Esophagus (tissue), 2 donors: ENCODE results near the gene ISCA1. TPM values are rescaled to one million over a fixed set of nuclear protein-coding genes. Genes with fewer than 3 reads are reported as not detected.
"Not testable (repeated sequence)": the region's sequence is repeated elsewhere in the genome, so short reads cannot be mapped to it uniquely, and the experiment has no call there.

Experiments used
- H3K27ac ChIP-seq, 2 donors: one replicate each; pipeline ENCODE4 v1.5.1; 2013; ENCODE audit warnings: low read depth in 2 of 2, mild to moderate bottlenecking in 2 of 2, inconsistent platforms in 1 of 2, low read length in 1 of 2, moderate library complexity in 1 of 2
- H3K27me3 ChIP-seq, 2 donors: one replicate each; pipeline ENCODE4 v1.6.1; 2013; ENCODE audit warnings: low read length in 2 of 2, control low read depth in 1 of 2, mild to moderate bottlenecking in 1 of 2; ENCODE audit not compliant: insufficient read depth in 2 of 2, control insufficient read depth in 1 of 2
- H3K36me3 ChIP-seq, 2 donors: one replicate each; pipeline ENCODE4 v1.6.1; 2013; ENCODE audit warnings: low read length in 1 of 2; ENCODE audit not compliant: control insufficient read depth in 2 of 2, insufficient read depth in 2 of 2
- H3K4me1 ChIP-seq, 2 donors: one replicate each; pipeline ENCODE4 v1.6.1; 2013; ENCODE audit warnings: low read length in 1 of 2; ENCODE audit not compliant: control insufficient read depth in 2 of 2, insufficient read depth in 2 of 2
- H3K4me3 ChIP-seq, 2 donors: one replicate each; pipeline ENCODE4 v1.5.1; 2013; ENCODE audit warnings: low read length in 2 of 2, mild to moderate bottlenecking in 2 of 2, low read depth in 1 of 2, moderate library complexity in 1 of 2
- H3K9me3 ChIP-seq, 2 donors: one replicate each; pipeline ENCODE4 v1.6.1; 2013; ENCODE audit warnings: mild to moderate bottlenecking in 2 of 2, low read depth in 1 of 2, low read length in 1 of 2, moderate library complexity in 1 of 2; ENCODE audit not compliant: control insufficient read depth in 2 of 2, insufficient read depth in 1 of 2
- WGBS, 2 donors: extraction: QIAGEN DNeasy Blood & Tissue Kit; methylation state at CpG; one replicate each; pipeline ENCODE4 v1.1.7; 2013; 5-methylcytosine and 5-hydroxymethylcytosine counted together
- polyA plus RNA-seq, 2 donors: library from polyadenylated mRNA; stranded (reverse); fragments of 200-250 nt; gene quantifications; one replicate each; pipeline ENCODE4 v1.2.3, GENCODE V29; 2013
- donor health status: healthy with polysubstance abuse.
- donor health status: Bipolar disorder and iron deficiency.

Gene ISCA1
- polyA plus RNA-seq, 2 donors, result 8.0 to 14.6 TPM

DNA sequence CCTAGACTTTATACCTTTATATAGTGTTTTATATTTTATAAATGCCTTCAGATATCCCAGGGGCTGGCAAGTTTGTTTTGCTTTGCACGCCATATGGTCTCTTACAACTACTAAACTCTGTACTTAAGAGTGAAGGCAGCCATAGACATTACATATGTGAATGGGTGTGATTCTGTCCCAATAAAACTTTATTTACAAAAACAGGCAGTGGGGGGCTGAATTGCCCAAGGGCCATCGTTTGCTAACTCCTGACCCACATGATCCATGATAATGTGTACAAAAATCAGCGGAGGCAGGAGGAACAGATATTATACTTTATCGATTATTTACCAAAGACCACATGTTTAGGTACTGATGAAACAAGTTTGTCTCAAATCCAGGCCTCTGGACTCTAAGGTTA lies 35.8 kb upstream of the ISCA1 start:
- H3K4me3 ChIP-seq, result no peak overlapping the region
- 94 to 97% methylated on average over 4 of the region's 4 CpGs for WGBS, 2 donors
- H3K27me3 ChIP-seq, result no peaks in the 10 kb centered on the region
- H3K9me3 ChIP-seq, result no peaks in the 10 kb centered on the region
- H3K27ac ChIP-seq, result no peak overlapping the region
- H3K4me1 ChIP-seq, result peaks cover 0 to 2% of the 10 kb centered on the region in 2 donors
- peaks cover 15 to 24% of the 10 kb centered on the region in 2 donors for H3K36me3 ChIP-seq

DNA sequence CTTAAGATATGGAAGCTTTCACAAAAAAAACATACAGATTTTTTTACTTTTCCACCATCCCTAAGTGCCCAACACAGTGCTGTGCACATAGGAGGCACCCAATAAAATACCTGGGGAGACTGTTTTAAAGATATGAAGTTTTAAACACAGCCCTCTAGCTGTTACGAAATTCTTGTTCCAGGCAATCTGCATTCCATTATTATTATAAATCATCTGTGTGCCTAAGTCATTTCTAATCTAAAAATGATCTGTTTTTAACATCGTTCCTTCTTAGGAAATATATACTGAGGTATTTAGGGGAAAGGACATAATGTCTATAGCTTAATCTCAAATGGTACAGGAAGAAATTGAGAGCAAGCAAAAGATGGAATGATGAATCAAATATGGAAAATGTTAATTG lies 32.7 kb upstream of the ISCA1 start:
- Histone ChIP-seq H3K9me3 (no peaks in the 10 kb centered on the region), H3K36me3 (peaks cover 9 to 22% of the 10 kb centered on the region in 2 donors), H3K4me3 (no peak overlapping the region), H3K4me1 (no peaks in the 10 kb centered on the region), H3K27me3 (no peaks in the 10 kb centered on the region), H3K27ac (no peak overlapping the region)
- WGBS, 2 donors, result 61 to 64% methylated on average over 2 of the region's 2 CpGs

DNA sequence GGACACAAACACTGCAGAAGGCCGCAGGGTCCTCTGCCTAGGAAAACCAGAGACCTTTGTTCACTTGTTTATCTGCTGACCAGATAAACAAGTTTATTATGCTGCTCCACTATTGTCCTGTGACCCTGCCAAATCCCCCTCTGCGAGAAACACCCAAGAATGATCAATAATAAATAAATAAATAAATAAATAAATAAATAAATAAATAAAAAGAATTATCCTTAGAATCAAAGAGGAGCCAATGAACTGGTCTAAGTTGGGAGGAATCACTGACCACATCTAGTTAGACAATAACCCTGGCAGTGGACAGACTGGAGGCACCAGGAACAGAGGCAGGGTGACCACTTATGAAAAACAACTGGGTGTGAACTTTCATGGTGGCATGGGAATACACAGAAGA lies 30.6 kb upstream of the ISCA1 start:
- WGBS, 2 donors, result 98% methylated on average over 2 of the region's 2 CpGs
- not testable (repeated sequence) for H3K27me3 ChIP-seq
- peaks cover 2 to 16% of the 10 kb centered on the region in 2 donors for H3K36me3 ChIP-seq

DNA sequence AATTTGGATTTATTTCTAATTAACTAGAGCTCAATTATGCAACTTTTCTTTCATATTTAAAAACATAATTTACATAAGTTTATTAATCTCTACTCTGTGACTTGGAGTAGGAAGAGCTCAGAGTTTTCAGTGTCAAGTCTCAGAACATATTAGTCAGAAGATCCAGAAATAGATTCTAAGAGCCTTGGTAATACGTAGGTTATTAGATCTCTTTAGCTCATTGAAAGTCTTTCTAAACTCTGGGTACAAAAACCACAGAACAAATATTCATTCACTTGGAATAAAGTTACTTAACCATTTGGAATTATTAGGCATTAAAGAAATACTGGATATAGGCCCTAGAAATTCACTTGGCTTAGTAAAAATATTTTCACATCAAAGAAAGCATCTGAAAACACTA lies 26.3 kb upstream of the ISCA1 start:
- Histone ChIP-seq H3K4me1 (no peaks in the 10 kb centered on the region), H3K36me3 (peaks cover 4 to 15% of the 10 kb centered on the region in 2 donors), H3K9me3 (no peaks in the 10 kb centered on the region), H3K27ac (no peak overlapping the region), H3K4me3 (no peak overlapping the region), H3K27me3 (no peaks in the 10 kb centered on the region)
- WGBS, 2 donors, result 72 to 78% methylated on average over 1 of the region's 1 CpG

More for the DNA sequence above, 30.6 kb upstream of the ISCA1 start:
- H3K27ac ChIP-seq, H3K4me1 ChIP-seq, H3K9me3 ChIP-seq, H3K4me3 ChIP-seq: not testable (repeated sequence)

DNA sequence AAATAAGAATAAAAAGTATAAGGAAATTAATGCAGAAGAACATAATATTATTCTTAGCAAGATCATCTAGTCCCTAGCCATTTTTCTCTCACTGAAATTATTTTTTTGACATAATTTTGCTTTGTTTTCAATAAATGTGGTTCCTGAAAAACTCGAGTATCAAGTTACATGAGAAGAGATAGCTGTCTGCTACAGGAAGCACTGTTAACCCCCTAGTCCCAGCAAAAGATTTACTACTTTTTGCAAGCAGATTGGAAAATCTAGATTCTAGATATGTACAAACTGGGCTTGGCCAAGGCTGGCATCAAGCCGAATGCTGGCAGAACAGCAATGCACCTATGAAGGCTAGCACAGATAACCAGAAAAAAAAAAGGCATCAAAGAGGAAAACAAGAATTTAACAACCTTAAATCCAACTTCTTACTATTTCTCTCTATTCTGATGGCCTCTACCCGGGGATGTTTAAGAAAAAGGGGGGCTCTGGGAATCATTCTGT lies 21.9 kb upstream of the ISCA1 start:
- H3K27me3 ChIP-seq, result no peaks in the 10 kb centered on the region
- H3K9me3 ChIP-seq, result no peaks in the 10 kb centered on the region
- no peak overlapping the region for H3K4me3 ChIP-seq
- H3K36me3 ChIP-seq, result peaks cover 10% of the 10 kb centered on the region in 2 donors
- WGBS, 2 donors, result 62% methylated on average over 3 of the region's 3 CpGs
- H3K4me1 ChIP-seq, result no peaks in the 10 kb centered on the region
- no peak overlapping the region for H3K27ac ChIP-seq

DNA sequence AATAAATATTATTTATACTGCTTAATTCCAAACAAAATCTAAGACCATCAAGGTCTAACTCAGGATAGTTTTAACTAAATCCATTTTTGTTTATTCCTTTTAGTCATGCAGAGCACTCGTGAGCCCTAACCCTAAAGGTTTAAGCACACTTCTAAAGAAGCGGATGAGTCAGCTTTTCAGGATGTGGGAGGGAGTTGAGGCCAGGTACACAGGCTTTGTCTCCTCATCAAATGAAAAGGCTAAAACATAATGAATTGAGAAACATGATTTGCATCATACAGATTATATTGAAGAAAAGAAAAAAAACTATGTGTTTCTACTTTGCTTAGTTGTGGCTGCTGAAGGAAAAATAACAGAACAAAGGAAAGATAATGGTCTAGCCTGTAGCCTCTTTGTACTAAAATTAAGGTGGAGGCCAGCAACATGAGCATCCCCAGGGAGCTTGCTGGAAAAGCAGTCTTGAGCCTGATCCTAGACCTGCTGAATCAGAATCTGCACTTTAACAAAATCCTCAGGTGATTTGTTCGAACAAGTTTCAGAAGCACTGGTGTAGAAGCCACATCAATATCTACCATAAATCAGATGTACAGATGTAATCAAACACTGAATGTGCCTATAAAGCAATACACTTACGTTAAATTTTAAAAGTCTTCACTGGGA lies 21.1 kb upstream of the ISCA1 start:
- Histone ChIP-seq H3K4me3 (no peak overlapping the region), H3K9me3 (no peaks in the 10 kb centered on the region), H3K36me3 (peaks cover 10 to 14% of the 10 kb centered on the region in 2 donors), H3K4me1 (no peaks in the 10 kb centered on the region), H3K27ac (no peak overlapping the region), H3K27me3 (no peaks in the 10 kb centered on the region)
- 60 to 68% methylated on average over 4 of the region's 4 CpGs for WGBS, 2 donors

DNA sequence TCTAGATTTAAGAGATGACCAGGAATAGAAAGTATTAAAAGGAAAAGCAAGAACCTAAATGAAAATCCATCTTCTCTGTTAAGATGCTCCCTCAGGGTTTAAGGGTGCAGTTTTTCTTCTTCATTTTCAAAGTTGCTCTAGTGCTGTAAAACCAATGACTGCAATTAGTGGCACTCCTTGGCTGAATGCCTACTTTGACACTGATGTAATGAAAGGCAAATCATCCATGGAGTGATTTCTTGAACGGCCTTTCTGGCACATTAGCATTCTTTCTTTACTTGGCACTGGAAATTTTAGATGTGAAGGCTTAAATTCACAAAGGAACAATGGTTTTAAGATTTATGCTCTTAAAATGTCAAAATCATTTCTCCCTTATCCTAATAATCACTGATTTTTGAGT lies 19.3 kb upstream of the ISCA1 start:
- H3K9me3 ChIP-seq, result no peaks in the 10 kb centered on the region
- no peak overlapping the region for H3K4me3 ChIP-seq
- no peak overlapping the region for H3K27ac ChIP-seq
- peaks cover 10 to 18% of the 10 kb centered on the region in 2 donors for H3K36me3 ChIP-seq
- H3K27me3 ChIP-seq, result no peaks in the 10 kb centered on the region
- 54 to 56% methylated on average over 1 of the region's 1 CpG for WGBS, 2 donors
- H3K4me1 ChIP-seq, result no peaks in the 10 kb centered on the region

DNA sequence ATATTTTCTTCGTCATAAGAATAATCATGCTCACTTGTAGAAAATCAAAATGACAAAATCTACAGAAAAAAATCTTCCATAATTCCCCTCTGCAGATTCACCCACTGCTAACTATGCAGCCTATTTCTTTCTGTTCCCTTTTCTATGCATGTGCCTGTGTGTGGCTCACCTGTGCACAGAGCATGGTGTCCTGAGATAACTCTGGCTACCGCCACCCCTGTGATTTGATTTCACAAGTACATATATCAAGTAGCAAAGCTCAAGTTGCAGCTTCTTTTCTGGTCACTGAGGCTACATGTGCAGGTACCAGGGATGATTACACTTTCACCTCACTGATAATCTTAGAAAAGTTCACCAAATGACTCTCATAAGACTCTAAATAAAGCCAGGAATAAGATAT lies 18.4 kb upstream of the ISCA1 start:
- 94 to 97% methylated on average over 2 of the region's 2 CpGs for WGBS, 2 donors
- Histone ChIP-seq H3K9me3 (no peaks in the 10 kb centered on the region), H3K4me3 (no peak overlapping the region), H3K36me3 (peaks cover 6 to 15% of the 10 kb centered on the region in 2 donors), H3K4me1 (no peaks in the 10 kb centered on the region), H3K27me3 (no peaks in the 10 kb centered on the region), H3K27ac (no peak overlapping the region)

DNA sequence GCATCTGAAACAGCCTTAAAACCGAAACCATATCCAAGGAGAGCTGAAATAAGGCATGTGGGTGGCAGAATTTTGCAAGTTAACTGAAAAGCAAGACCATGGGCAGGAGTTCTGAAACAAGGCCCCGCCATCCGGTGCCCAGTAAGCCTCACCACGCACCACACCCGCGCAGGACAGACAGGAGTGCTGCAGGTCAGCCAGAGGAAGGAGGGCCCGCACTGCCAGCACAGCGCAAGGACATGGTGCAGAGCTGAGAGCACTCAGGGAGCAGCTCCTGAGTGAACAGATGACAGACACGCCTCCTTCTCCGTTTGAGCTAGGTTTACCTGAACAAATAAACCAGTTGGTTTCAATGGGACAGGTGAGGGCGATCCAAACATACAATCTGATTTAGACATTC lies 16.5 kb upstream of the ISCA1 start:
- H3K27ac ChIP-seq, result no peak overlapping the region
- no peaks in the 10 kb centered on the region for H3K4me1 ChIP-seq
- WGBS, 2 donors, result 89 to 91% methylated on average over 11 of the region's 11 CpGs
- H3K36me3 ChIP-seq, result peaks cover 6 to 15% of the 10 kb centered on the region in 2 donors
- H3K27me3 ChIP-seq, result no peaks in the 10 kb centered on the region
- no peak overlapping the region for H3K4me3 ChIP-seq
- no peaks in the 10 kb centered on the region for H3K9me3 ChIP-seq

DNA sequence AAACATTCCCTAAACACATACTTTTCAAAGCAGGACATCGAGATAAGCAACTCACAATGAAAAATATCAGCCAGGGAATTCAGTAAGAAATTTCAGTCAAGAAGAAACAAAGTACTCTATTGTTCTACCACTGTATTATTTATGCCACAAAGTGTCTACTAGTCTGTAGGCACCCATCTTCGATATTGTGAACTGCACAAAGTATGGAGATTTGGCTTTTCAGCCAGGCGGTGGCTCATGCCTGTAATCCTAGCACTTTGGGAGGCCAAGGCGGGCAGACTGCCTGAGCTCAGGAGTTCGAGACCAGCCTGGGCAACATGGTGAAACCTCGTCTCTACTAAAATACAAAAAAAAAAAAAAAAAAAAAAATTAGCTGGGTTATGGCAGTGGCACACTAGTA lies 8.0 kb upstream of the ISCA1 start:
- 93 to 95% methylated on average over 5 to 6 of the region's 6 CpGs for WGBS, 2 donors
- H3K36me3 ChIP-seq, H3K27ac ChIP-seq, H3K4me1 ChIP-seq, H3K27me3 ChIP-seq, H3K9me3 ChIP-seq, H3K4me3 ChIP-seq: not testable (repeated sequence)
